GM19455 (cell line): Measurements from ENCODE around the gene TCN2.
"Not testable (repeated sequence)": the region's sequence is repeated elsewhere in the genome, so short reads cannot be mapped to it uniquely, and the experiment has no call there.

Experiments
- ATAC-seq: cut with Tn5 transposase; IDR thresholded peaks from one replicate; pipeline ENCODE4 v1.9.1; 2021; ENCODE audit not compliant: unreplicated experiment

The TCN2 gene

GRCh38 chr22:30643055-30643875 is 36.3 kb downstream of the TCN2 start:
- ATAC-seq, result no peak

DNA sequence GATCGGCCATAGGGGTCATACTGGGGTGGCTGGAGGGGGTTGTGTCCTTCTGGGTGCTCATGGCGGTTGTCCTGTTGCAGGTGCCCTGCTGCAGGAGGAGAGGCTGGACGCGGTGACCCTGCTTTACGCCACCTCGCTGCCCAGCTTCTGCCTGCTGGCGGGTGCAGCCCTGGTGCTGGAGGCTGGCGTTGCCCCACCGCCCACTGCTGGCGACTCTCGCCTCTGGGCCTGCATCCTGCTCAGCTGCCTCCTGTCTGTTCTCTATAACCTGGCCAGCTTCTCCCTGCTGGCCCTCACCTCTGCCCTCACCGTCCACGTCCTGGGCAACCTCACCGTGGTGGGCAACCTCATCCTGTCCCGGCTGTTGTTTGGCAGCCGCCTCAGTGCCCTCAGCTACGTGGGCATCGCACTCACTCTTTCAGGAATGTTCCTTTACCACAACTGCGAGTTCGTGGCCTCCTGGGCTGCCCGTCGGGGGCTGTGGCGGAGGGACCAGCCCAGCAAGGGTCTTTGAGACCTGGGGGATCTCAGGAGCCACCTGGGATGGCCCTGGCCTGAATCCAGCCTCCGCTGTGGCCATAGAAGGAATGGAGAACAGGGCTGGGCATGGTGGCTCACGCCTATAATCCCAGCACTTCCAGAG is 39.7 kb downstream of the TCN2 start:
- ATAC-seq, result no peak

- ATAC-seq, result no peak
These were observed 40.6 kb downstream of the TCN2 start for GRCh38 chr22:30647536-30647935.

- ATAC-seq, result no peak
These were observed 41.9 kb downstream of the TCN2 start for GRCh38 chr22:30648825-30649224.

- no peak for ATAC-seq
These were observed 42.5 kb downstream of the TCN2 start for GRCh38 chr22:30649430-30650007.

DNA sequence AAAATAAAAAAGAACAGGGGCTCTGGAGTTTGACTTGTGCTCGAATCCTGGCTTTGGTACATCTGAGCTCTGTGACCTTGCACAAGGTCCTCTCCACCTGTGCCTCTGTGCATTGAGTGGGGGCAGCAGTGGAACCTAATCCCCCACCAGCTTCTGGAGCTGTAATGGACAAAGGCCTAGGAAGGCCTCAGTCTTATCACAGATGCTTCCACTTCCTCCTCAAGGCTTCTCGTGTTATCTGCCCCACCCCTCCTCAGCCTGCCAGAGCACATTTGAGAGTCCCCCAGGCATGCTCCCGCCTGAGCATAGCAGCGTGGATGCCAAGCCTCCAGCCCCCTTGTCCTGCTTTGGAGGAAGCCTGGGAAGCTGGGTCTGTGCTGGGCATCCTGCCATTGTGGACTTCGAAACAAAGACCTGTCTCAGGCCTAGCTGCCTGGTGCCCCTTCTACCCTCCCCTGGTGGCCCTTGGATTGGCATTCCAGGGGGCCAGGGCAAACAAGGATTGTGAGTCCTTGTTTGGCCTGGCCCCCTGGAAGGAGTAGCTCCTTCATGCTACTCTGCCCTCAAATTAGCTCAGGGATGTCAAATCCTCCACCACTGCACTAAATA is 43.6 kb downstream of the TCN2 start:
- ATAC-seq, result no peak

GRCh38 chr22:30652852-30653251 is 45.9 kb downstream of the TCN2 start:
- no peak for ATAC-seq

DNA sequence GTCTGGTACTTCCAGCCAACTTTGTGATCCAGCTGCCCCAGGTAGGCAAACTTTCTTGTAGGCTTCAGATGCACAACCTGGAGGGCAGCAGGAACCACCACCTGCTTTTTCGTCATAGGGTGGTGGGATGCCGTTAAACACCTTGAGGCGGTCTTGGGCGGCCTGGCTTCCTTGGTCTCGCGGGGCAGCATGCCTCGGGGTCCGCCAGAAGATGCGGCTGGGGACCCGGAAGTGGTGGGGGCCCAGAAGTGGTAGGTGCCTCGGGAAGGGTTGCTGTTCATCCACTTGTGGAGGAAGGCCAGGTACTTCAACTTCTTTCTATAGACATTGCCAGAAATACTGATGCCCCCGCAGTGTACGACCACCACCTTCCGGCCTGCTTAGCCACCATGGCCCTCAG is 47.4 kb downstream of the TCN2 start:
- no peak for ATAC-seq

DNA sequence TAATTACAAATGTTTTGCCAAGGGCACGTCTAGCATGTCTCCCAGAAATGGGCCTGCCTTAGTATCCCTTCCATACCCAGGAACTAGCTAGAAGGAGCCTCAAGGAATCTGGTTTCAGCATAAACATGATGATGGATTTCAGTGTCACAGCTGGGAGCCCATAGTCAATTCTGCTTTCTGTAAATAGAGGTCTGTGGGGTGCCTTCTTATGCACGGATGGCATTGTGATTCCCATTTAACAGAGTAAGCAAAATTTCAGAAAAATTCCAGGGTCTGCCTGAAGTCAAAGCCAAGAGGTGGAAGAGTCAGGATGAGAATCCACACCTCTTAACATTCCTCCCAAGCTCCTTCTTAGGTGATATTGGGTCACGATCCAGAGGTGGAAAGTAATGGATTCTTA is 48.6 kb downstream of the TCN2 start:
- no peak for ATAC-seq

DNA sequence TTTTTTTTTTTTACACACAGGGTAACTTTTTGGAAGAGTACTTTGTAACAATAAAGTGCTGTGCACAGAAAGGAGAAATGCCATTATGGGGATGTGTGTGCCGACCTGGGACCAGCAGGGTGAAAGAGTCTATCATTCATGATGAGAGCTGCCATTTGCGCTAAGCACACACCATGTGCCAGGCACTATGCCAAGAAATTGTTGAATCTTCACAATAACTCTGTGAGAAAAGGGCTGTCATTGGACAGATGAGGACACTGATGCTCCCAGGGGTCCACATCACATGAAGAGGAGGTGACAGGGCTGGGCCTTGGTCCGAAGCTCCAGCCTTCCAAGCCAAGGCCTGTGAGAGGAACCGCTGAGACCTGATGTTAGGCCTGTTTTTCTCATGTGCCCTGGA is 55.1 kb downstream of the TCN2 start:
- ATAC-seq, result no peak

DNA sequence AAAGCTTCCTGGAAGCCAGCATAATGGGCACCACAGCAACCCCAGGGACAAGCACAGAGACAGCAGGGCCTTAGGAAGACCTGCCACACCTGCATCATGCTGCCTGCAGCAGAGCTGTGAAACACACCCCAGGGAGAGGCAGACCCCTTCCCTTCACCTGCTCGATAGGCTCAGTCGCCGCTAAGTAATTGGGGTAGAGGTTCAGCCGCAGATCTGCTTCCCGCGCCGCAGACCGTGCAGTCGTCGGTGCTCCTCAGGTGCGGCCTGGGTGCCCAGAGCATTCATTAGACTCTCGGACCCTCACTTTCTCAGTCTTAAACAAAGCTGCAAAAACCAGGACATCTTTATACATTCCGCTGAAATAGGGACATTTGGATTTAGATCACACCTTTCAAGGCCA is 57.8 kb downstream of the TCN2 start:
- ATAC-seq, result no peak

DNA sequence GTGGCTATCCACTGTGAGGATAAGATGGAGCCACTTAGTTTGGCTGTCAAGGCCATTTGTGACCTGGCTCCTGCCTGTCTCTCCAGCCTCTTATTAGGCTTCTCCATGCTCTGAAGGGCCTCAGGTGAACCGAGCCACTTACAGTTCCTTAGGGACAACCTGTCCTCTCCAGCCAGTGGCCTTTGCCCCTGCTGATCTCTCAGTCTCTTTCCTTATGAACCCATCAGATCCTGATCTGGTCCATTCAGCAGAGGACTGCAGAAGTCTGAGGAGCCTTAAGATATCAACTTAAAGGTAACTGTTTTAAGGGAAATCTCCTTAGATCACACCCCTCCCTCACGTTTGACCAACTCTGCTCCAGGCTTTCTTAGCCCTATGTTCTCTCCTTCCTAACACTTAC is 58.3 kb downstream of the TCN2 start:
- no peak for ATAC-seq

DNA sequence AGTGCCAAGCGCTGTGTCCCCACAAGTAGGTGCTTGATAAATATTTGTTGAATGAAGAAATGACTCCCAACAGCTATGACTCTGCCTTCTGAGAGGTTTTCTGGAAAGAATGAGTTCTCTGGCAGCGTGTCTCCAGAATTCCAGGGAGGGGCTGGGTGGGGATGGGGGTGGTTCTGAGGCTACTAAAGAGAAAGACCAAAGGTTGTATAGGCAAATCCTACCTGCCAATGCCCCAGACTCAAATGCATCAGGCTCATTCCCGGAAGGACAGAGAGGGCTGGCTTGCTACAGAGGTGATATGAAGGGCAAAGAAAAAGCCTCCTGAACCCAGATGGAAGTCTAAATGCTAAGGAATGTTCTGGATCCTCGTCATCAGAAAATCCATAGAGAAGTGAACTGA is 58.8 kb downstream of the TCN2 start:
- no peak for ATAC-seq

DNA sequence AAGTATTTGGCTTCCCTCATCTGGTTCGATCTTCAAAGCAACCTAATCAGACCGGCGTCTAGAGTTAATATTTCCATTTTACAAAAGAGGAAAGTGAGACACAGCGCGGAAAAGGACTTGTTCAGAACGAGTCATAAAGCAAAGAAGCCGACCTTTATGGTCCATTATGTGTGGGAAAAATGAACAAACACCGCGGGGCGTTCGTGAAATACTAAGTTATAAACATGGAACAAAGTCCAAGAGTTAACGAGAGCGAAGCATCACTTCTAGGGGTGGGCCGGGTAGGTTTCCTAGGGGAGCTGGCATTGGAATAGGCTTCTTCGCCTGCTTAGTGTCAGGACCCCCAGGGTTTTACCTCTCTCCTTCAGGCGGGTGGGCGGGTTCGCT is 60.1 kb downstream of the TCN2 start:
- ATAC-seq, result no peak

DNA sequence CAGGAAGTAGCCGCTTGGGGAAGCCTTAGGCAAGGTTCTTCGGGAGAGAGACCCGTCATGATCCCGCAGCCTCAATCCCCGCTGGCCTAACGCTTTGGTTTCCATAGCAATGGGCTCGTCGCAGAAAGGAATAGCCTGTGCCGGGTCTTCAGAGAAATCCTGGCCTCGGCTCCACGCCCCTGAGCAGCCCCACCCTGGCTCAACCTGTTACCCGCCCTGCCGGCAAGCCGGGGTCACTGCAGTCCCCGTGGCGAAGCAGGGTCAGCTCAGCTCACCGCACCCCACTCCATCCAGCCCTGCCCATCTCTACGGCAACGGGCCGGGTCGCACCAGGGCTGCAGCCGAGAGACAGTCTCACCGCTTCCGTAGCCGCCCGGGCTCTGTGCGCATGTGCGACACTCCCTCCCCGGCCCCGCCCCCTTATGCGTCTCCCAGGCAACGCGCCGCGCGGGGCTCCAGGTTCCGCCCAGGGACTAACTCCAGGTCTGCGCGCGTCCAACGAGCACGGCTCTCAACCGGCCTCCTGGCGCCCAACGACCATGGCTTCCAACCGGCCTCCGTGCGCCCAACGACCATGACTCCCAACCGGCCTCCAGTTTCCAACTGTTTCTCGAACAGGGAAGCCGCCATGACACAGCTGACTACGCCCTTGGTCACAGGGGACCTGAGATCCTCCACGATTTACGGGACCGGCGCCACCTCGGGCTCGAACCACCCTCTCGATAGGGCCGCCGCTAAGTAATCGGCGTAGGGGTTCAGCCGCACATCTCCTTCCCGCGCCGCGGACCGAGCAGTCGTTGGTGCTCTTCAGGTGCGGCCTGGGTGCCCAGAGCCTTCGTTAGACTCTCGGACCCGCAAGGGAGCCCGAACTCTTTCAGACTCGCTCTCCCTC is 60.8 kb downstream of the TCN2 start, which contains the start of gene DUSP18:
Gene DUSP18, minus strand, starts transcription at position 382 of the 892 bp plus-strand sequence. CDS start 3,872 bp downstream, outside the sequence.
- peak; percentile 83 for ATAC-seq

DNA sequence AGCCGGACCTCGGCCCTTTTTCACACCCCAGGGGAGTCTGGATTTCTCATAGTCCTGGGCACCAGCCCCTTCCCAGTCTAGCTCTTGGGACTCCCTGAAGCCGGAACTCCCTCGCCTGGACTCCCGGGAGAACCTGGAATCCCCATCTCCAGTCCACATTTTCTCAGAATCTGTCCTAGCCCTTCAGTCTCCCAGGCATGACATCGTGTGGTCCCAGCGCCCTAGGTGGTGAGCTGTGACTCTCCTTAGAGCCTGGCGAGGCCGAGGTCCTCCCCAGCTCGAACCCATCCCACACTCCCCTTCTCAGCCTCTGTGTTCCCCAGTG is 61.4 kb downstream of the TCN2 start:
- ATAC-seq, result no peak

- ATAC-seq, result no peak
These were observed 64.1 kb downstream of the TCN2 start for GRCh38 chr22:30671071-30671470.

GRCh38 chr22:30673136-30673535 is 66.2 kb downstream of the TCN2 start:
- ATAC-seq, result no peak

DNA sequence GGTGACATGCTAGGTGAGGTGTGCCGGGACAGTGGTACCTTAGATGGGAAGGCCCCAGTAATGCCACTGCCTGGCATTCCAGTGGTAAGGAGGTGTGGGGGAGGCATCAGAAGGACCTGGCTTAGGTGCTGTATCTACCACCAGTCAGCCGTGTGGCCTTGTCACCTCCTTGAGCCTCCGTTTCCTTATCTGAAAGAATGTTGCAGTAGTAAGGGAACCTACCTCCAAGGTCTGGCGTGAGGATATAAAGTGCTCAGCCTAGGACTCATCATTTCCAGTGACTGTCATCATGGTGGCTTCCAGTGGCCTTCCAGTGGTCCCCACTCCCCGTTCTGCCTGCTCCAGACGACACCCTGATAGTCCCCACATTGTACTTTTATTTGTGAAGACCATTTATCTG is 67.5 kb downstream of the TCN2 start:
- ATAC-seq, result no peak

DNA sequence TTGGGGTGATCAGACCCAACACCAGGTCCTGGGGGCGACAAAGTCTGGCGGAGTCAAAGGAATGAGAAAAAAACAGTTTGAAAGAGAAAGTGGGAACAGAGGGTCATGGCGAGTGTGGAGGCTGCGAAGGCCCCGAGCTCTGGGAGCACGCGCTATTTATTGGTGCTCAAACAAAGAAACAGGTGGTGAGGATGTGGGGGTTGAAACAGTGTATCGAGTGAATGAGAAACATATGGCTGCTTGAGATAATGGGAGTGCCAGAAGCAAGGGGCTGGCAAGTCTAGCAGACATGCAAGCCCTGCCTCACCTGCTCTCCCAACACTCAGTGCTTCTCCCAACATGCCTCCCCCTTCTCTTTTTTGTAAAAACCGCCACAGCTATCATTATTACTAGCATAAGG is 68.5 kb downstream of the TCN2 start:
- ATAC-seq, result no peak

DNA sequence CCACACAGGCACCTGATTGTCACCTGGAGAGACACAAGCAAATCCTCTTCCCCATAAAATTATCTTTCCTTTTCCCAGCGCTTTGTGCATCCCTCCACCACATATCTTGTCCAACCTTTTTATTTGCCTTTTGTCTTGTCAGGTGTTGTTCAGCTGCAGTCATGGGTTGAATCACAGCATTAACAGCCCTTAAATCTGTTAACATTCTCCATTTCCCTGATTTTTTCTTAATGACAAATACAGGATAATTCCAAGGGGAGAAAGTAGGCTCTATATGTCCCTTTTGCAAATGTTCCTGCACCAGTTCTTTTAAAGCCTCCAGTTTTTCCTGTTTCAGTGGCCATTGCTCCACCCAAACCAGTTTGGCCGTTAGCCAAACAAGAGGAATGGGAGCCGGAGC is 69.6 kb downstream of the TCN2 start:
- not testable (repeated sequence) for ATAC-seq
